Right ventricle myocardium inferior (tissue), 1 donor: ENCODE measurements around the gene BTNL9. TPM values are rescaled to one million over a fixed set of nuclear protein-coding genes. Genes with fewer than 3 reads are reported as not detected.
"Not testable (repeated sequence)": the region's sequence is repeated elsewhere in the genome, so short reads cannot be mapped to it uniquely, and the experiment has no call there.

Experiments used
- ATAC-seq: fragments of 200-7000 bp; cut with Tn5 transposase; one replicate; pipeline ENCODE4 v1.9.1; 2020; ENCODE audit warnings: mild to moderate bottlenecking, moderate library complexity
- DNase-seq: peaks from one replicate; pipeline ENCODE4 v3.0.0; 2021; ENCODE audit errors: missing footprints
- intact Hi-C: fragments of 100-400 bp; cut with DNase I; formaldehyde crosslinking; loops from one replicate; pipeline ENCODE4 v1.11.0; 2022
- long read RNA-seq: library from polyadenylated mRNA; unstranded; transcript quantifications from one replicate; pipeline ENCODE4 v2.0.0, GENCODE V29; 2021
- total RNA-seq: library from RNA; stranded (reverse); fragmentation: NEBNext Ultra II Directional; extraction: Animal tissue kit (Norgen Biotek cat#: 25700); gene quantifications from one replicate; pipeline ENCODE4 v1.2.1, GENCODE V29; 2021
- donor health status: DM: no; HTN: yes; CAD: no; lungs with severe emphysema.

Gene BTNL9
- total RNA-seq, result 37.6 TPM
- long read RNA-seq, transcript BTNL9-201 (11 exons, 3,500 nt), result major isoform, 8 of 33 reads
- long read RNA-seq, partial matches to known transcripts, result 12 of 33 reads
- long read RNA-seq, other reads (novel, unspliced or antisense), result 12 of 33 reads

DNA sequence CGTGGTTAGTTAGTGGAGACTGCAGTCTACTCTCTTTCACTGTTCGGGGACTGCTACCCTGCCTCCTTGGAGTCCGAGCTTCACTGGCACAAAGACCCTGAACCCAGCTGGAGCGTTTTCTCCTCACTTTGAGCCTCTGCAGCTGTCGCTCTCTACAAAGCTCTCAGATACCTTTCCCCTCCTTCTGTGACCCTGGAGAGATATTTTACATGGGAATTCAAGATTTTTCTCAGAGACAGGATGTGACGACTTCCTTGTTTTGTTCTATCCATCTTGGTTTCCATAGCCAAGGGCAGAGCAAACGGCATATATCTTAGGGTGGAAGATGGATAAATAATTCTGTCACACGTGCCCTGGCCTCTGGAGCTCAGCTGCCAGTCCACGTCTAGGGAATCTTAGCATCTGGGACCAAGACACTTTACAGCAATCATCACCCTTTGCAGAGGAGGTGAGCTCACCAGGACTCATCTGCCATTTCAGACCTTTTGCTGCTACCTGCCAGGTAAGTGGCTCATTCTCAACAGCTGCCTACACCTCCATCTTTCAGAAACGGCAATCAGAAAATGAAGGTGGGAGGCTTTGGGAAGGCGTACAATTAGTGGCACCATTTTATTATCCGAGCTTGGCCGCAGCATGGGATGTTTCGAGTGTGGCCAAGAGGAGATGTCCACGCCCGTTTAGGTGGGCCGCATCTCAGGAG is at the start of gene BTNL9:
Gene BTNL9 (plus strand): TSS at position 336 of the 700 bp plus-strand sequence. CDS start 5,224 bp downstream, outside the sequence.
- DNase-seq (peak; percentile 35), ATAC-seq (no peak)

DNA sequence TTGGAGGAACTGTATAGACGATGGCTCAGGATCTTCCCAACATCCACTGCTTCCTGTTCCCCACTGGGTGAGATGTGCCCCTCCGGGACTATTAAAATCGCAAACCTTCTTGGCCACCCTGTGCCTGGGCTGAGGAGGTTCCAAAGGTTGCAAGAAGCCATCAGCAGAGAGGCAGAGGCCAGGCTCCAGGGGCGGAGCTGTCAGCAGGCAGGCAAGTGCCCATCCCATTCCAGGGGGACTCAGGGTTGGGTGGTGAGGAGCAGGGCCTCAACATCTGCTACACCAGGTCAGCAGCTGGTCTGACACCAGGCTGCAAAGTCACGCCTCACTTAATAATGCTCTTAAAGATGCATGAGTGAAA is 49.2 kb upstream of the BTNL9 start:
- no peak for DNase-seq
- ATAC-seq, result no peak
- intact Hi-C loops, result no loop called here

More for the DNA sequence above, at the start of gene BTNL9:
- intact Hi-C loops, result loop anchor here (5.0 kb wide), 1 partner anchor 238 kb away; the partner anchor contains the start of gene MGAT1

DNA sequence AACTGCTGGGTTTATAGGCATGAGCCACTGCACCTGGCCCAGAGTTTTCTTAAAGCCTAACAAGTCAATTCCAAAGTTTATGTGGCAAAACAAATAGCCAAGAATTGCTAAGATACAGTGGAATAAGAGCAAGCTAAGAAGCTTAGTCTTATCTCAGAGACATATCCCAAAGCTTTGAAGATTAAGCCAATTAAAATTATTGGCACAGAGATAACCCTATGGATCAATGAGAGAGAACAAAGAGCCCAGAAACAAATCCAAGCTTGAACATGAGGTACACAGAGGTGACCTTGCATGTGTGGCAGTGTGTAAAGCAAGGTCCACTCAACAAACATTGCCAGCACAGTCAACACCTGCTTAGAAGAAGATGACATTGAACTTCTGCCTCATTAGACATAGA is 38.1 kb upstream of the BTNL9 start:
- intact Hi-C loops, result no loop called here

DNA sequence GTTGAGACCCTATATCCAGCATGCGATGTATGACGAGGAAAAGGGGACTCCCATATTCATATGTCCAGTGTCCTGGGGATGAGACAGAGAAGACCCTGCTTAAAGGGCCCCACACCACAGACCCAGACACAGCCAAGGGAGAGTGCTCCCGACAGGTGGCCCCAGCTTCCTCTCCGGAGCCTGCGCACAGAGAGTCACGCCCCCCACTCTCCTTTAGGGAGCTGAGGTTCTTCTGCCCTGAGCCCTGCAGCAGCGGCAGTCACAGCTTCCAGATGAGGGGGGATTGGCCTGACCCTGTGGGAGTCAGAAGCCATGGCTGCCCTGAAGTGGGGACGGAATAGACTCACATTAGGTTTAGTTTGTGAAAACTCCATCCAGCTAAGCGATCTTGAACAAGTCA is 34.3 kb upstream of the BTNL9 start:
- DNase-seq (no peak), ATAC-seq (no peak)
- intact Hi-C loops, result no loop called here

More for the DNA sequence above, 38.1 kb upstream of the BTNL9 start:
- ATAC-seq (no peak), DNase-seq (no peak)

DNA sequence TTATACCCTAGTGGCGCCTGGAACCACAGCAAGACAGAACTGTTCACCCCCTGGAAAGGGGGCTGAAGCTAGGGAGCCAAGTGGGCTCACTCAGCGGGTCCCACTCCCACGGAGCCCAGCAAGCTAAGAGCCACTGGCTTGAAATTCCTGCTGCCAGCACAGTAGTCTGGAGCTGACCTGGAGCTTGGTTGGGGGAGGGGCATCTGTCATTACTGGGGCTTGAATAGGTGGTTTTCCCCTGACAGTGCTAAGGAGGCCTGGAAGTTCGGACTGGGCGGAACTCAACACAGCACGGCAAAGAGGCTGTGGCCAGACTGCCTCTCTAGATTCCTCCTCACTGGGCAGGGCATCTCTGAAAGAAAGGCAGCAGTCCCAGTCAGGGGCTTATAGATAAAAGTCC is 31.9 kb upstream of the BTNL9 start:
- no peak for ATAC-seq
- DNase-seq, result no peak
- intact Hi-C loops, result no loop called here

DNA sequence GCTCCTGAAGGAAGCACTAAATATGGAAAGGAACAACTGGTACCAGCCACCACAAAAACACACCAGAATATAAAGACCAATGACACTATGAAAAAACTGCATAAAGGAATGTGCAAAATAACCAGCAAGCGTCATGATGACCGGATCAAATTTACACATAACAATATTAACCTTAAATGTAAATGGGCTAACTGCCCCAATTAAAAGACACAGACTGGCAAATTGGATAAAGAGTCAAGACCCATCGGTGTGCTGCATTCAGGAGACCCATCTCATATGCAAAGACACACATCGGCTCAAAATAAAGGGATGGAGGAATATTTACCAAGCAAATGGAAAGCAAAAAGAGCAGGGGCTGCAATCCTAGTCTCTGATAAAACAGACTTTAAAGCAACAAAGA is 30.0 kb upstream of the BTNL9 start:
- ATAC-seq, intact Hi-C loops, DNase-seq: not testable (repeated sequence)

DNA sequence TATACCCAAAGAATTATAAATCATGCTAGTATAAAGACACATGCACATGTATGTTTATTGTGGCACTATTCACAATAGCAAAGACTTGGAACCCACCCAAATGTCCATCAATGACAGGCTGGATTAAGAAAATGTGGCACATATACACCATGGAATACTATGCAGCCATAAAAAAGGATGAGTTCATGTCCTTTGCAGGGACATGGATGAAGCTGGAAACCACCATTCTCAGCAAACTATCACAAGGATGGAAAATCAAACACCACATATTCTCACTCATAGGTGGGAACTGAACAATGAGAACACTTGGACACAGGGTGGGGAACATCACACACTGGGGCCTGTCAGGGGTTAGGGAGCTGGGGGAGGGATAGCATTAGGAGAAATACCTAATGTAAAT is 25.4 kb upstream of the BTNL9 start:
- DNase-seq, ATAC-seq, intact Hi-C loops: not testable (repeated sequence)

DNA sequence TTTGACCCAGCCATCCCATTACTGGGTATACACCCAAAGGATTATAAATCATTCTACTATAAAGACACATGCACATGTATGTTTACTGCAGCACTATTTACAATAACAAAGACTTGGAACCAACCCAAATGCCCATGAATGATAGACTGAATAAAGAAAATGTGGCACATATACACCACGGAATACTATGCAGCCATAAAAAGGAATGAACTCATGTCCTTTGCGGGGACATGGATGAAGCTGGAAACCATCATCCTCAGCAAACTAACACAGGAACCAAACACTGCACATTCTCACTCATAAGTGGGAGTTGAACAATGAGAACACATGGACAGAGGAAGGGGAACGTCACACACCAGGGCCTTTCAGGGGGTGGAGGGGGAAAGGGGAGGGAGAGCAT is 22.6 kb upstream of the BTNL9 start:
- DNase-seq, ATAC-seq, intact Hi-C loops: not testable (repeated sequence)

DNA sequence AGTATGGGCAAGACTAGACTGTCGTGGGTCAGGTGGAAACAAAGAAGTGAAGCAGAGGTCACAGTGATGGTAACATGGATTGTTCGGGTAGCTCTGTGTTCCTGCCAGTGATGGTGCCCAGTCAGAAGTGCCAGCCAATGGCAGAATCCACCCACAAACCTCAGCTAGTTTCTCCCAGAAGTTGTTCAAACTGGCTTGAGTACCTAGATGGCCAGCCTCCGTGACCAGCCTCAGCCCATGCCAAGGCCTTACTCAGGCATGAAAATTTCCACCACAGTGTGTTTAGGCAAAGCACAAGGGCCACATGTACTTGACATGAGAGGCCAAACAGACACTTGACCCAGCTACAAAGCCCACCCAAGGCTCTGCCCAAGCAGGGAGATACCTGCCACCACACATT is 19.4 kb upstream of the BTNL9 start:
- DNase-seq, result no peak
- no peak for ATAC-seq
- intact Hi-C loops, result no loop called here

DNA sequence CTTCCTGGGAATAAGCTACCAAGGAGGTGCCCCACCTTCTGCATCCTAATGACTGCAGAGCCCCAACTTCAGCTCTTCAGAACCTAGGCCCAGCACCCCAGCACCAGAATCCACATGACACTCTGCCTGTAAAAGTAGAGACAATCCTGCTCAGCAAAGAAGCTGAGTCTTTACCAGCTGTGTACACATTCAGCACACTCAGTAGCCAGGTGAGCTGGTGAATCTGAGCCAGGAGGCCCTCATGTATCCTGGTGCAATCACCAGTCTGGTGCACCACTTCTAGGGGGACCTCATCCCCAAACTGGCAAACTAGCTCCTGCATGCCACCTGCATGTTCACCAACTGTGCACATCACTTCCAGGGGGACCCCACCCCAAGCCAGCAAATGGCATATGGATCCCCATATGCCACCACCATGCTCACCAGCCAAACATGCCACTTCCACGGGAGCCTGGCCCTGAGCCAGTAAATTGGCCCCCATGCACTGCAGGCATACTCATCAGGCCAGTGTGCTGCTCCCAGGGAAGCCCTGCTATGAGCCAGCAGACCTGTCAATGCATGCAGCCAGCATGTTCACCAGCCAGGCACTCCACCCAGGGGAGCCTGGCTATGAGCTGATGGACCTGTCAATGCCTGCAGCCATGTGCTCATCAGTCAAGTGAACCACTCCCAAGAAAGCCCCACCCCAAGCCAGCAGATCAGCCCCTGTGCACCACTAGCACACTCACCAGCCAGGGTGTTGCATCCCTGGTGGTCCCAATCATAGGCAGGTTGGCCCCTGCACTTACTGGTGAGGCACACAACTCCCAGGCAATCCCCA is 15.6 kb upstream of the BTNL9 start:
- DNase-seq, result no peak
- intact Hi-C loops, result no loop called here
- no peak for ATAC-seq

DNA sequence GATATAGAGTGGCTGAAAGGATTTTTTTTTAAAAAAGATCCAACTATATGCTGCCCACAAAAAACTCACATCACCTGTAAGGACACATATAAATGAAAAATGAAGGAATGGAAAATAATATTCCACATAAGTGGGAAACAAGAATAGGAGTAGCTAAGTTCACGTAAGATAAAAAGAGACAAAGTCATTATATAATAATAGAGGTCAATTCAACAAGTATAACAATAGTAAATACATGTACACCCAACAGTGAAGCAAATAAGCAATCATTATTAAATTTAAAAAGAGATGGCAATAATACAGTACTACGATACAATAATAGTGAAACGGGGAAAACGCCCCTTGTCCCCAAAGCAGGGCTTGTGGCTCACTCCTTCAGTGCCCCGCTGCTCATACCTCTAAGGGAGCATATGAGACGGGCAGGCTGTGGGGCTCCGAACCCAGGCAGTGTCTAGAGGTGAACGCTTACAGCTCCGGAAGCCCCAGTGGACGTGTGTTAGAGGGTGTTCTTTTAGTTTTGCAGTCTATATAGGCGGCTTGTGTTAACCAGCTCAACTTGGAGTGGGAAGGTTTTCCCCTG is 12.5 kb upstream of the BTNL9 start:
- DNase-seq, result no peak
- intact Hi-C loops, result no loop called here
- no peak for ATAC-seq

DNA sequence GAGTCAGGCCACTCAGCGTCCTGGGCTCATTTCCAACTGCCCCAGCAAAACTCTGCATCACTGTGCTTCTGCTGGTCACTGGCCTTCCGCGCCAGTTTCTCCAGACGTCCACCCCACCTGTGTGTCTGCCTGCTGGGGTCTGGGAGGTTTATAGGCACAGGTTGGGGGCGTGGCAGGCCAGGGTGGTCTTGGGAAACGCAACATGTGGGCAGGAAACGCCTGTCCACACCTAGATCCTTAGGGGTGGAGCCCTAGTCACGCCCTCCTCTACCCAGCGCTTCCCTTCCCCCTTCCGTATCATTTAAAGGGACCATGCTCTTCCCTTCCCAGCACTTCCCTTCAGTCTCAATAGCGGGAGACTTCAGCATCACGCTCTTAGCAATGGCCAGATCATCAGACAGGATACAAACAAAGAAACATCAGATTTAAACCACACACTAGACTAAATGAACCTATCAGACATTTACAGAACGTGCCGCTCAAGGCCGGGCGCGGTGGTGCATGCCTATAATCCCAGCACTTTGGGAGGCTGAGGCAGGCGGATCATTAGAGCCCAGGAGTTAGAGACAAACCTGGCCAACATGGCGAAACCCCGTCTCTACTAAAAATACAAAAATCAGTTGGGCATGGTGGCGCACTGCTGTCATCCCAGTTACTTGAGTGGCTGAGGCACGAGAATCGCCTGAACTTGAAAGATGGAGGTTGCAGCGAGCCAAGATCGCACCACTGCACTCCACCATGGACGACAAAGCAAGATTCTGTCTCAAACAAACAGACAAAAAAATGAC is 11.8 kb upstream of the BTNL9 start:
- ATAC-seq, result no peak

DNA sequence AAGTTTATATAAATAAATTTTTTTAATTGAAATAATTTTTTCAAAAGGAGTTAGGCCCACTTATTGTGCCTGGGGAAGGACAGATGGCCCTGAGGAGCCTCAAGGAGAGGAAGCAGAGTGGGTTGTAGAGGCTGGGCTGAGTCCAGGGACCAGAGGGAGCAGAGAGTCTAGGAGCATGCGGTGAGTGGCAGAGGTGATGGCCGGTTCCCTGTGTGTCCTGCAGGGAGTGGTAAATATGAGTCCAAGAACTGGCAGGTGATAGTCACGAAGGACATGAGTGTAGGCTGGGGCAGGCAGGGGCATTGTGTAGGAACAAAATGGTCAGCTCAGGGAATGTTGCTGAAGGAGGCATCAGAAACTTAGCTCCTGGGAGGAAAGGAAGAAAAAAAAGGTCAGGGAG is 8.3 kb upstream of the BTNL9 start:
- ATAC-seq, result no peak
- DNase-seq, result no peak
- intact Hi-C loops, result no loop called here

More for the DNA sequence above, 11.8 kb upstream of the BTNL9 start:
- intact Hi-C loops, result no loop called here
- no peak for DNase-seq

DNA sequence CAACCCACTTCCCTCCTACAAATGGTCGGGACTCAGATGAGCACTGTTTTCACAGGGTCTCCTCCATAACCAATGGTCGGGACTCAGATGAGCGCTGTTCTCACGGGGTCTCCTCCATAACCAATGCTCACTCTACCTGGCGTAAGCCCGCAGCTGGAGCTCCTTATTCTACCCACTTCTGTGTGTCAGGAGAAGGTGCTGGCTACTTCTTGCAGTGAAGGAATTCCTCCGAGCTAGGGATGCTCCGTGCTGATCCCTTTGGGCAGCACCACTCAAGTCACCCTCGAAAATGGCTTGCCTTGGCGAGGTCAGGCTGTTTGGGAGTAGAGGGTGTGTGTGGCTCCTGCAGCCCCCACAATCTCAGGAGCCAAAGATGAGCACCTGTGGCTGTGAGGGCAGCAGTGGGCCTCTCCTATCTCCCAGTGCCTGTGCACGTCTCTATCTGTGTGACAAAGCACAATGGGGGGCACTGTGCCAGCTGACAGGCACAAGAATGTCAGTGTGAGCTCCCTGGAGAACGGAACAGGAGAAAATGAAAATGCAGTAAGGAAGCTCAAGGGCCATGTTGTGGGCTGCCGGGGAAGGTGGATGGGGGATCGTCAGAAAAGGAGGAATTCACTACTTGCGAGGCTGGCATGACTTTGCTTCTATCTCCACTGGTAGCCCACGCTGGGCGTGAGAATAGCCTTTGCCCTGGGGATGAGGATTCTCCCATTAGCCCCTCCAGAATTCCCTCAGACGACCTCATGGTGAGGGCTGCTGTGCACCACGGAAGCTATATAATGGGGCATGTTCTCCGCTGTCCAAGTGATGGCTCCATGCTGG is 3.9 kb upstream of the BTNL9 start:
- DNase-seq, result no peak
- intact Hi-C loops, result no loop called here
- ATAC-seq, result no peak

DNA sequence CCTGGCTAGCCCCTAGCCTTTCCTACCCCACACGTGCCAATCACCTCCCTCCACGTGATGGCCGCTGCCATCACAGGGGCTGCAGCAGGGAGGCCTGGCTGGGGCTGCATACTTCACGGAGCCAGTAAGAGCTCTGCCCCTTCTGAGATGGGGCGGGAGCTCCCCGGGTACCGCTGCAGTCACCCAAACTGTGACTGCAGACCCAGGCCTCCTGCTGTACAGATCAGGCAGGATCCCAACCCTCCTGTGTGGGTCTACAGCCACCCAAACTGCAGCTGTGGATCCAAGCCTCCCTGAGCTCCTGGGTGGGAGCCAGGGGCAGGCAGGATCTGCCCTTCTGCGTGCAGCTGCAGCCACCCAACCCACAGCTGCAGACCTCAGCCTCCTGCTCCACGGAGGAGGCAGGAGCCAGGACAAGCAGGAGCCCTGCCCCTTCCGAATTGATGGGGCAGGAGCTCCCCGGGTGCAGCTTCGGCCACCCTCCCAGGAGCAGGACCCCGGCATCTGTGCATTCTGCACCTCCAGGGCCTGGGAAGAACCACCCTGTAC is 3.2 kb upstream of the BTNL9 start:
- intact Hi-C loops, result no loop called here
- ATAC-seq (no peak), DNase-seq (peak; percentile 43)

DNA sequence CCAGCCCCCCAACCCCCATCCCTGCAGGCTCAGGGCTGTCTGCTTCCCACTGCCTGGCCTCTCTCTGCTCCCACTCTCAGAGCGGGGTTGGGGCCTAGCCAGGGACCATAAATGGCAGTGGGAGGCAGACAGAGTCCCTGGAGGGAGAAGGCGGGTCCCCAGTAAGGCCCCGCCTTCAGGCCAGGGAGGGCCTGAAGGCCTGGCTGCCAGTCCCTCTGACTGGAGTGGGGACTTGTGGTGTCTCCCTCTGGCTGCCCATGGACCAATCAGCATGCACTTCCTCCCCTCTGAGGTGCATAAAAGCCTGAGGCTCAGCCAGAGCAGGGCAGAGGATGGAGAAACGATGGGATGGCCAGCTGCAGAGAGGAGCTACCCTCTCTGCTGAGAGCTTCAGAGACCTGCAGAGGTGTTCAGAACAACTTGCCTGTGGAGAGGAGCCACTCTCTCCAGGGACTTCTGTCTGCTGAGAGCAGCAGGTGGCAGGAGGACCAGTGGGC is 2.7 kb upstream of the BTNL9 start:
- intact Hi-C loops, result no loop called here
- no peak for ATAC-seq
- DNase-seq, result no peak

DNA sequence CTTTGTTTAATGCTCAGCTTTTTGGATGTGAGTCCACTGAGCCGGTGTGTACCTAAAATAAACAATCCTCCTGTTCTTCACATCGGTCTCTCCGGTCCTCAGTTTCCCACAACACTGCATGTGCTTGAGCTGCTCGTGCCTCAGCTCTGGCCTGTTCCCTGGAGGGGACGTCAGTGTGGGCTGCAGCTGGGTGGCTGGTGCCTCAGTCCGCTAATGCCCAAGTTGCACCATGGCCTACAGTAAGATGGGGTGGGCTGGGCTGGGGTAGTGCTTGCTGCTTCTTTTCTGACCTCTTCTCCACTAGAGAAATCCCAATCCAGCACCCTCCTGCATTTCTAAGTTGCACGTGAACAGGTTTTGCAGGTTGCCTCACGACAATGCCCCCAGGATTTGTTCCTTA is 595 bp upstream of the BTNL9 start:
- DNase-seq (peak; percentile 33), ATAC-seq (no peak)
- intact Hi-C loops, result no loop called here

DNA sequence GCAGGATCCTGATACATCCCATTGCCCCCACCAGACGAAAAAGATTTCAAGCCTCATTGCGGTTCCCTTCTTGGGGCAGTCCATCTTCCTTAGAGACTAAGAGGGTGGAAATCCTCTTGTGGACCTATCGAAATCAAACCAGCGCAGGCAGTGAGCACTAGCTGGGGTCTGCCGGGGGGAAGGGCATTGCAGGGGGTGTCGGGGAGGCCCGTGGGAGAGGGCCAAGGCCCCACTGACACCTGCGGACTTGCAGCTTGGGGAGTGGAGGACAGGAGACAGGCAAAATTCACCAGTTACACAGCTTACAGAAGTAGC is 522 bp downstream of the BTNL9 start:
- ATAC-seq, result no peak
- no peak for DNase-seq
- intact Hi-C loops, result loop anchor here (5.0 kb wide), 1 partner anchor 238 kb away; the partner anchor contains the start of gene MGAT1
